CMK (cell line): ENCODE results near the gene NUP42.
"Not testable (repeated sequence)": the region's sequence is repeated elsewhere in the genome, so short reads cannot be mapped to it uniquely, and the experiment has no call there.

Experiments
- DNase-seq: peaks from one replicate; pipeline ENCODE4 v3.0.0-alpha.2; 2010; ENCODE audit warnings: low read depth

The NUP42 gene, protein sequence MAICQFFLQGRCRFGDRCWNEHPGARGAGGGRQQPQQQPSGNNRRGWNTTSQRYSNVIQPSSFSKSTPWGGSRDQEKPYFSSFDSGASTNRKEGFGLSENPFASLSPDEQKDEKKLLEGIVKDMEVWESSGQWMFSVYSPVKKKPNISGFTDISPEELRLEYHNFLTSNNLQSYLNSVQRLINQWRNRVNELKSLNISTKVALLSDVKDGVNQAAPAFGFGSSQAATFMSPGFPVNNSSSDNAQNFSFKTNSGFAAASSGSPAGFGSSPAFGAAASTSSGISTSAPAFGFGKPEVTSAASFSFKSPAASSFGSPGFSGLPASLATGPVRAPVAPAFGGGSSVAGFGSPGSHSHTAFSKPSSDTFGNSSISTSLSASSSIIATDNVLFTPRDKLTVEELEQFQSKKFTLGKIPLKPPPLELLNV

DNA sequence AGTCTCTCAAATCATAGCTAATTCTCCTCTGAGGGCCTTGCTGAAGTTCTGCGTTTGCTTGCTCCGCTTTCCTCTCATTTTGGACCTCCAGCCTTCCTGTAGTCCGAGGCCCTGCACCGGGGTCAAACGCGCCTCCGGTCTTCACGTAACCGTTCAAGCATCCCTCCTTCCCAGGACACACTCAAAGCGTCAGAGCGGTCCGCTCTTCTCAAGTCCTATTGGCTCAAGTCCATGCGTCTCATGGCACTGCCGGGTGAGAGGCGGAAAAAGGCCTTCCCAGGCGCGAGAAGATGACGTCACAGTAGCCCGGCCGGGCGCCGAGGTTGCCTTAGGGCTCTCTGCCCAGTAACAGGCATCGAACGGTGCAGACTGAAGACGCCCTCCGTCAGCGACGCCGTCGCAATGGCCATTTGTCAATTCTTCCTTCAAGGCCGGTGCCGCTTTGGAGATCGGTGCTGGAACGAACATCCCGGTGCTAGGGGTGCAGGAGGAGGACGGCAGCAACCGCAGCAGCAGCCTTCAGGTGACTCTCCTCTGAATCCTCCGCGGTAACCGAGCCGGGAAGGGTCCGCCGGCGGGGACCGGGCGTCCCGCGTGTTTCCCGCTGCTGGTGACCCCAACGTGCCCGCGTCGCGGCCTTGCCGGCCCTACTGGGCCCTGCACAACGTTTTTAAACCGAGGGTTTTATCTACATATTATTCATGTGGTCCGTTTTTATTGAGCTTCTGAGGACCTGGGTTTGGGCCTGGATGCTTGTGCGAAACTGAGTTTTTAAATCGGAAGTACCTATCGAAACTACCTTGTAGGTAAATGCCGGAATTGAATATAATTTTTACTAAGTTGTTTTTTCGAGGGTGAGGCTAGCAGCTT lies at the start of gene NUP42:
NUP42 (plus strand) TSS at position 365 of the 870 bp plus-strand sequence; CDS start at position 403, 38 bp downstream.
- peak; percentile 90 for DNase-seq

DNA sequence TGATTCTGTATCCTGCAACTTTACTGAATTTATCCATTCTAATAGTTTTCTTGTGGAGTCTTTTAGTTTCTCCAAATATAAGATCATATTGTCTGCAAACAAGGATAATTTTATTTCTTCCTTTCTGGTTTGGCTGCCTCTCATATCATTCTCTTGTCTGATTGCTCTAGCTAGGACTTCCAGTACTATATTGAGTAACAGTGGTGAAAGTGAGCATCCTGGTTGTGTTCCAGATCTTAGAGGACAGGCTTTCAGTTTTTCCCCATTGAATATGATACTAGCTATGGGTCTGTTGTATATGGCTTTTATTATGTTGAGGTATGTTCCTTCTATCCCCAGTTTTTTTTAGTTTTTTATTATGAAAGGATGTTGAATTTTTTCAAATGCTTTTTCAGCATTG lies 48.1 kb upstream of the NUP42 start:
- DNase-seq = no peak

DNA sequence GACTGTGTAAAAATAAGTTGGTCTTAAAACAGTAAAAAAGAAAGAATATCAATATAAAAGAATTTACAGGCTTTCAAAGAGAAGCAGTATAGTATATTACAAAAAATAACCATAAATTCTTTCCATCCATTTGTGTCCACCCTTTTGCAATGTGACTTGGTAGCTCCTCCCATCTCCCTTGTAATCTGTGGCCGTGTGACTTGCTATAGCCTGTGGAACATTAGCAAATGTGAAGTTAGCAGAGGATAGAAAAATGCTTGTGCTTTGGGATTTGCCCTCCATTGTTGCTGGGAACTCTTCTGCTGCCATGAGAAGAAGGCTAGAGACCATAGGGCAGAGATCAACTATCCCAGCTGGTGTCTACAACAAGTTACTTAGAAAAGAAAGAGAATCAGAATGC lies 46.1 kb upstream of the NUP42 start:
- no peak for DNase-seq

DNA sequence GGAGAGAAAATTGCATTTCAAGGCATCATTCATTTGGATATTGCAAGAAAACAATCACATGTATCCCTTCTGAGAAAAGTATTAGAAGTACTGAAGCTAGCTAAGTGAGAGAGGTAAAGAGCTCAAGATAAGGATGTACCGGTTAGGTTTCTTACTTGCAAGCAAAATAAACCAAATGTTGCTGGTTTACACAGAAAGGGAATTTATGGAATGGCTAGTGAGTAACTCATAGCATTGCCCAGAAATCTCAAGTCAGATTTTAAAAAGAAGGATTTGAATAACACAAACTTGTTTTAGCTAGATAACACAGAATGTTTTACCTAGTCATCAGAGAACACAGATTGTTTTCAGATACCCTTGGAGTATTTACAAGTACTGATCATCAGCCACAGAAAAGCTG lies 45.6 kb upstream of the NUP42 start:
- no peak for DNase-seq

DNA sequence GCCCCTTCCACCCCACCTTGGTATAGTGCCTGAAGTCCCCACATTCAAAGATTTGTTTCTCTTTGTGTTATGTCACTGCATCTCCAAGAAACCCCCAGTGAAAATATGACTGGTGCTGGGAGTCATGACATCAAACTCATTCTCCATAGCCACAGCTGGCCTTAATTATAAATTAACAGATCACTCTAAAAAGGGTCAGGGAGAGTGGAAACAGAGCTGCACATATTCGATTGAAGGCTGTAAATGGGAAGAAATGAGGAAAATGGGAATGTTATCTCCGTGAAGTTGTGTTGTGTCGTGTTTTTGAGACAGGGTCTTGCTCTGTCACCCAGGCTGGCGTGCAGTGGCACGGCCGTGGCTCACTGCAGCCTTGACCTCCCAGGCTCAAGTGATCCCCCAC lies 24.2 kb upstream of the NUP42 start:
- no peak for DNase-seq

DNA sequence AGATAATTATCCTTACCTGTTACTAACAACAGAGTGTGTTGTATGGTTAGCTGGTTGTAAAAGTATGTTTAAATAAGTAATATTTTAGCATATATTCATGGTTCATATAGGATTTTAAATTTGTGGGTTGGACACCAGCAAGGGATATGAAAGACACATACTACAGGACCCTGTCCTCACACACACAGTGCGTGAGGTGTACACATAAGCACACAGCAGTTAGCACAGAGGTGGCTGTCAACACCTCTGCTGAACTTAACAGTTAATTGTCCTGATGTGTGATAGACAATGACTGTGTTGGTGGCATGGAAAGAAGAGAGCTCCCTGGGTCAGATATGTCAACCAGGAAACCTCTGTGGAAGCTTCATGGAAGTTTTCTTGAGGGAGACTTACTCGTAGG lies 23.3 kb upstream of the NUP42 start:
- DNase-seq = no peak

DNA sequence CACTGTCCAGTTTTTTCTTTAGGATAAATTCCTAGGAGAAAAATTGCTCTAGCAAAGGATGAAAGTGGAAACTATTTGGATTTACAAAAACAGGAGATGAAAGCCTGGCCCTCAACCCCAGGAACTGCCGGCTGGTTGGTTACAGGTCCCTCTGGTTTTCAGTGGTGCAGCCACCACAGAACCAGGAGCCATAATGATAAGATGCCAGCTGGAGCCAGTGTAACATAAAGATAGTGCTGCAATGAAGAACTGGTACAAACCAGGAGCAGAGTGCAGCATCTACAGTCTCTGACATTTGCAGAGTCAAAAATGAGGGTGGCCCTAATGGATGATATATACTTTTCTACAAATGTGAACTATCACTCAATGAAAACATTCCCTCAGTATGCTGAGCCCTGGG lies 20.4 kb upstream of the NUP42 start:
- no peak for DNase-seq

DNA sequence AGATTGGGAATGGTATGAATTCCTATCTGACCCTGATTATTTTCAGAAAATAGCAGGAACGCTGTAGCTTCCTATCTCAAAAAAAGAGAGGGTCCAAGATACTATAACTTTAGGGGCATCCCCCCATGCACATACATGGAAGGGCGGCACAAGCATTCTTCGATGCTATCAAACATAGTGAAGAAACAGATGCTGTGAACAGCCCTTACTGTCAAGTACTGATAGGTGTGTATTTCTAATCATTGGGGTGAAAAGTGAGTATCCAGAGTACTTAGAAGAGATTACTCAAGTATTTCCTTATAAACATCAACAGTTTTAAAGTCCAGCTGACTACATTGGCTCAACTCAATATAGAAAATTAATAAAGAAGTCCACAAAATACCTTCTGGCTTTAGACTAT lies 17.0 kb upstream of the NUP42 start:
- DNase-seq = no peak

DNA sequence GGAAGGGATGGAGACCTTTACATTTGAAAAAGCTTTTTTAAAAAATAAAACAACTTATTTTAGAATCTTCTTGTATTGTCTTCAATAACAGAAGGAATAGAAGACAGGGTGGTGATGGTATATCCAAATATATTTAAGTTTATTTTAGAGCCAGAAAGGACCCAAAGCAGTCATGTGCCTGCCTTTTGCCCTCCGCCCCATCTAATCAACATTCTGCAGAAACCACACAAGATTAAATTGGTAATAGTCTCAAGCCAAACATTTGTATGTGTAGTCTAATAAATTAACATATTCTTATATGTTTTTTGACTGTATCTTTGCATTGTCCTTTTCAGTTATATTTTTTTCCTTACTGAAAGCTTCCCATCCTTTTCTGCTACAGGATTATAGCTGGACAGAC lies 16.5 kb upstream of the NUP42 start:
- no peak for DNase-seq

DNA sequence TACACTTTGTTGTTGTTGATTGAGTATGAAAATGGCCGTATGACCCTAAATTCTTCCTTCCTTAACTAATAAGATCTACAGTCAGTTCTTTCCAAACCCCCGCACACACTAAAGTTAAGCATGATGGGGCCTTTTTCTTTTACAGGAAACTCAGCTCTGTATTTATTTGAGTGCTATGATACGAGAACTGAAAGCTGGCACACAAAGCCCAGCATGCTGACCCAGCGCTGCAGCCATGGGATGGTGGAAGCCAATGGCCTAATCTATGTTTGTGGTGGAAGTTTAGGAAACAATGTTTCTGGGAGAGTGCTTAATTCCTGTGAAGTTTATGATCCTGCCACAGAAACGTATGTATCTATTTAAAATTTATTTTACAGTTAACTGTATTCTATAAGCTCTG lies 14.2 kb upstream of the NUP42 start:
- DNase-seq = no peak

DNA sequence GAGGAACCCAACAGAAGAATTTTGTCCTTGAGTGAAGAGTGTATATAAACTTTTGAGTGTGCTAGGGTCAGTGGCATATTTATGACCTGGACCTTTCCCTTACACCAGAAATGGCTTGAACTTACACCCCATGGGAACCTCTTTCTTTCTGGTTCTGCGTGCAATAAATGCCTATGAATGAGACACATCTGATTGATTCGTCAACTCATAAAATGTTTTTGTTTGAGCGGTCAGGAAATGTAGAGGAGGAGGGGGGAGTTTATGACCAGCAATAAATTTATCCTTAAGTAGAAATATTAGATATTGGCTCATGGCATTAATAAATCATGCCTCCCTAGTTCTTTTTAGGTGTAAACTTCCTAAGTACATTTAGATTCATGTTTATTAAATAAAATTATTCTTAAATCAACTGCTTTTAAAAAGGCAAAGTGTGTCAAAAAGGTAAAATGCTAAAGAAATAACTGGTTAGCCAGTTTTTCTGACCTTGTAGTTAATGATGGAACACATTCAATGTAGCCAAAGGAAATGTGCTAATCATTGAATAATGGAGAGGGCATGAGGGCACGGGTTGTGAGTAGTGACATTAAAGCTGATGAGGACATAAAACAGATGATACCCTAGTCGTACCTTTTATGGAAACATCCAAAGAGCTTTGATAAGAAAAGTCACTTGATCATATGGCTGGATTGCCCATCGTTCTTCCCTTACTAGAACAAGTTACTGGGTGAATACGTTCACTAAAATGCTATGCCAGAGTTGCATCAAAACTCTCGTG lies 13.6 kb upstream of the NUP42 start:
- DNase-seq = no peak

DNA sequence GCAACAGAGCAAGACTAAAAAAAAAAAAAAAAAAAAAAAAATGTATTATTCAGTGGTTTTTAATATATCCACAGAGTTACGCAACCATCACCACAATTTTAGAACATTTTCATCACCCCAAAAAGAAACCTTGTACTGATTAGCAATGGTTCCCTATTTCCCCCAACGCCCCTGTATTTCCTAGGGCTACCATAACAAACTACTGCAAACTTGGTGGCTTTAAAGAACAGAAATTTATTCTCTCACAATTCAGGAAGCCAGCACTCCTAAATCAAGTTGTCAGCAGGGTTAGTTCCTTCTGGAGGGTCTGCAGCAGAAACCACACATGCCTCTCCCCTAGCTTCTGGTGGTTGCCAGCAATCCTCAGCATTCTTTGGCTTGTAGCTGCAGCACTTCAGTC lies 5.9 kb upstream of the NUP42 start:
- DNase-seq = no peak

DNA sequence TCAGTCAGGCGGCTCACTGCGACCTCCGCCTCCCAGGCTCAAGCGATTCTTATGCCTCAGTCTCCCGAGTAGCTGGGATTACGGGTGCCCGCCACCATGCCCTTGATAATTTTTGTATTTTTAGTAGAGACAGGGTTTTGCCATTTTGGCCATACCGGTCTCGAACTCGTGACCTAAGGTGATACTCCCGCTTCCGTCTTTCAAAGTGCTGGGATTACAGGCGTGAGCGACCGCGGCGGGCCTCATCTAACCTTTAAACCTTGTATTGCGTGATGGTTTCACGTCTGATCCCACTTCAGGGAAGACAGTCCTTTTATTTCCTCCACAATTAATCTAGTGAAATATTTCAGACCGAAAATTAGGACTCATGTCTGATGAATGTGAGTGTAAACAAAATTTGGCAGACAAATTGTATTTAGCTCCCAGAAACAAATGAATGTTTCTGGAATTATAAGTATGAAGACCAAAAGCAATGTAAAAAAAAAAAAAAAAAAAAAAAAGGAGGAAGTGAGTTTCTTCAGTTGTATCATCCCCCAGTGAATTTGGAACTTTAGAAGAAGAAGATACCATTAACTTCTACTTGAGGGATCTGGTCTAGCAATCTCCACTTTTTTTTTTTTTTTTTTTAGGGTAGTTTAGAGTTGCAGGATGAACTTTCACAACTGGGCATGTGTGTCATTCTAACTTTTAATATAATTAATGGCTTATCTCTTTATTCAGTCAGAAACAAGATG lies 1.6 kb downstream of the NUP42 start:
- no peak for DNase-seq

DNA sequence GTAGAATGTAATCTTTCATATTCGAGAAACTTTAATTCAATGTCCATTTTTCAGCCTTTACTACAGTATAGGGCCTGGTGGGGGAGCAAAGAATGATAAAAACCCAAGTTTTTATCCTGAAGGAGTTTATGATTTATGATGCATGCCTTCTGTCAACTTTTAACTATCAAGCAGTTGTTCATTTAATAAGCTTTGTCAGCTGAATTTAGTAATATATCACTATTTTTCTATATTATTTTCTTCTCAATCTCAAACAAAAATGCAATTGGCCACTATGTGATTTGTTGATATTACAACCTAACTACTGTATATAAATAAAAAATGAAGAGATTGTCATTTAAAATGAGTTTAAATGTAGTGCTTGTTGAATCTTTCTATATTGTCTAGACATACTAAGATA lies 2.4 kb downstream of the NUP42 start:
- no peak for DNase-seq

DNA sequence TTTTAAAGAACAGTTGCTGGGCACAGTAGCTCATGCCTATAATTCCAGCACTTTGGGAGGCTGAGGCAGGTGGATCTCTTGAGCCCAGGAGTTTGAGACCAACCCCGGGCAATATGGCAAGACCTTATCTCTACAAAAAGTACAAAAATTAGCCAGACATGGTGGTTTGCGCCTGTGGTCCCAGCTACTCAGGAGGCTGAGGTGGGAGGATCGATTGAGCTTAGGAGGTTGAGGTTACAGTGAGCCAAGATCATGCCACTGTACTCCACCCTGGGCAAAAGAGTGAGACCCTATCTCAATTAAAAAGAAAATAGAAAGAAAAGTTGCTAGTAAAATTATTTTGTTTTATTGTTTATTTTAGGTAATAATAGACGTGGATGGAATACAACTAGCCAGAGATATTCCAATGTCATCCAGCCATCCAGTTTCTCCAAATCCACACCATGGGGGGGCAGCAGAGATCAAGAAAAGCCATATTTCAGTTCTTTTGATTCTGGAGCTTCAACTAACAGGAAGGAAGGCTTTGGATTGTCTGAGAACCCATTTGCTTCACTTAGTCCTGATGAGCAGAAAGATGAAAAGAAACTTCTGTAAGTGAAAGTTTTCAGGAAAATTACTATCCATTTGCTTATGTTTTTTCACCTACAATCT lies 3.0 kb downstream of the NUP42 start:
- no peak for DNase-seq

DNA sequence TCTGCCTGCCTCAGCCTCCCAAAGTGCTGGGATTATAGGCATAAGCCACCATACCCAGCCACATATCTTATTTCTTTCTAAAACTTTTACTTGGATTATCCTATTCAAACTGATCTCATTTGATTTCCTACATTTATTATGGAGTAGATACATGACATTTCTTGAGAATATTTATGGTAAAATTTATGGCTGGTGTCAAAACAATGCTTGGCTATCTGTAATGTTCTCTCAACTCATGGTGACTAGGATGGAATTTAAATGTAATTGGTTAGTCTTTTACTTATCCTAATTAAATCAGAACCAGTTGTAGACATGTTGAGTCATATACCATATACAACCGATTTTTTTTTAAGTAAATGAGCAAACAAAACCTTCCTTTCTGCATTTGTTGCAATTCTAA lies 4.1 kb downstream of the NUP42 start:
- DNase-seq = no peak

DNA sequence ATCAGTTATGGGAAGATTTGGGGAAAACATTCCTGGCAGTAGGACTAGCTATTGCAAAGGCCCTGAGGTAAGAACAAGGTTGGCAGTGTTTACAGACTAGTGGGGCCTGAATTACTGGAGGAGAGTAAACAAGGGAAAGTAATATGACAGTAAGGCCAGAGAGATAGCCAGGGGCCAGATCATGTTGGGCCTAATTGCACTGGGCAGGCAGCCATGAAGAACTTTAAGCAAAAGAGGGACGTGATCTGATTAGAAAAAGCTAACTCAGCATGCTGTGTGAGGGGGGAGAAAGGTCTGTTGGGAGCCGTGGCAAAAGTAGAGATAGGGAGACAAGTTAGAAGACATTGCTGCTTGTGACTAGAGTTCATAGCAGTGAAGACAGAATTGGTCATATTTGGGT lies 9.2 kb downstream of the NUP42 start:
- DNase-seq = no peak

DNA sequence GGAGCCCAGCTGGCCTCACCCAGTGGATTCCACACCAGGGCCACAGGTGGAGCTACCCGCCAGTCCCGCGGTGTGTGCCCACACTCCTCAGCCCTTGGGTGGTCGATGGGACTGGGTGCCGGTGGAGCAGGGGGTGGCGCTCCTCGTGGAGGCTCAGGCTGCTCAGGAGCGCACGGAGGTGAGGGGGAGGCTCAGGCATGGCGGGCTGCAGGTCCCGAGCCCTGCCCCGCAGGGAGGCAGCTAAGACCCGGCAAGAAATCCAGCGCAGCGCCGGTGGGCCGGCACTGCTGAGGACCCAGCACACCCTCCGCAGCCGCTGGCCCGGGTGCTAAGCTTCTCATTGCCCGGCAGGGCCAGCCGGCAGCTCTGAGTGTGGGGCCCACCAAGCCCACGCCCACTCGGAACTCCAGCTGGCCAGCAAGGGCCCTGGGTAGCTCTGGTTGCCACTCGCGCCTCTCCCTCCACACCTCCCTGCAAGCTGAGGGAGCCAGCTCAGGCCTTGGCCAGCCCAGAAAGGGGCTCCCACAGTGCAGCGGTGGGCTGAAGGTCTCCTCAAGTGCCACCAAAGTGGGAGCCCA lies 11.9 kb downstream of the NUP42 start:
- DNase-seq = not testable (repeated sequence)

DNA sequence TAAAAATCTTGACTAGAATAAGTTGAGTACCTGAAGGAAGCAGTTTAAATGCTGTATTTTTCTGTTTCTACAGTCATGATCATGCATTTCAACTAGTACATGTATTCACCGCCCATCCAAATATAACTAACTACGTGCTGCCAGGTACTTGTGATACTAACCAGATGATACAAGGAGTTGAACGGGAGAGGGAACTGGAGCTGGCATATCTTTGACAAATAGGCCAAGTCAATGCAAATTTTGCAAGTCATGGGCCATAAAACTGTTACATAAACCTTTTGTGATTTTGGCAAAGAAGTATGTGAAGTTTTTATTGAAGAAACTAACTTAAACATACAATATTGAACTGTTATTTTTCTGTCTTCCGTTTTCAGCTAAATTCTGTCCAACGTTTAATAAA lies 14.5 kb downstream of the NUP42 start:
- no peak for DNase-seq

DNA sequence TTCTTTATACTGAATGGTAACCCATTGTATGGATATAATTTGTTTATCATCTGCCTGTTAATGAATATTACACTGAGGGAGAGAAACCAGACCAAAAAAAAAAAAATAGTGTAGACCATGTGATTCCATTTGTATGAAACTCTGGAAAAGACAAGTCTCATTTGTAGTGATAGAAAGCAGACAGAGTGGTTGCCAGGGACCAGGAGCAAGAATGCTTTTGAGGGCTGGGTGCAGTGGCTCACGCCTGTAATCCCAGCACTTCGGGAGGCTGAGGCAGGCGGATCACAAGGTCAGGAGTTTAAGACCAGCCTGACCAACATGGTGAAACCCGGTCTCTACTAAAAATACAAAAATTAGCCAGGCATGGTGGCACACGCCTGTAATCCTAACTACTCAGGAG lies 15.9 kb downstream of the NUP42 start:
- DNase-seq = not testable (repeated sequence)

DNA sequence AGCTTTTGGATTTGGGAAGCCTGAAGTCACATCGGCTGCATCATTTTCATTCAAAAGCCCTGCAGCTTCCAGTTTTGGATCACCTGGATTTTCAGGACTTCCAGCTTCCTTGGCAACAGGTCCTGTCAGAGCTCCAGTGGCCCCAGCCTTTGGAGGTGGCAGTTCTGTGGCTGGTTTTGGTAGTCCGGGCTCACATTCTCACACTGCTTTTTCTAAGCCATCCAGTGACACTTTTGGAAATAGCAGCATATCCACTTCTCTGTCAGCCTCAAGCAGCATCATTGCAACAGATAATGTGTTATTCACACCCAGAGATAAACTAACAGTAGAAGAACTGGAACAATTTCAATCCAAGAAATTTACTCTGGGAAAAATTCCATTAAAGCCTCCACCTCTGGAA lies 18.5 kb downstream of the NUP42 start:
- no peak for DNase-seq
